ENCODE data around the gene PPP6R3.
"Not testable (repeated sequence)": the region's sequence is repeated elsewhere in the genome, so short reads cannot be mapped to it uniquely, and the experiment has no call there.

- TF ChIP-seq EZH2 (IDR thresholded peaks at IDR 0.05; ENCODE audit: low read length, unreplicated experiment); CTCF (conservative IDR thresholded peaks at IDR 0.05; ENCODE audit: low read depth, low read length); EZH2phosphoT487 (IDR thresholded peaks at IDR 0.05; ENCODE audit: borderline replicate concordance, low read length): not testable (repeated sequence)
These were observed 2.2 kb upstream of the PPP6R3 start for GRCh38 chr11:68458340-68458739.

Measured in PC-3 (cell line).